NCI-H2029 treated with DMSO at 0.1 percent for 48 hours (cell line): Measurements from ENCODE around the gene COPG1.

Source experiments
- DNase-seq: peaks from one replicate; lab custom pipeline; 2025; lab: John Stamatoyannopoulos, UW

COPG1 gene

GRCh38 chr3:129280183-129280582 lies 30.8 kb downstream of the COPG1 start:
- DNase-seq = no peak

GRCh38 chr3:129281726-129282125 lies 32.3 kb downstream of the COPG1 start:
- DNase-seq = no peak

- no peak for DNase-seq
These were observed 33.4 kb downstream of the COPG1 start for GRCh38 chr3:129282727-129283327.

- no peak for DNase-seq
These were observed 36.7 kb downstream of the COPG1 start for GRCh38 chr3:129286081-129286480.

GRCh38 chr3:129288446-129288845 lies 39.0 kb downstream of the COPG1 start:
- no peak for DNase-seq

- DNase-seq = no peak
These were observed 40.0 kb downstream of the COPG1 start for GRCh38 chr3:129289201-129289921.

GRCh38 chr3:129291236-129291886 lies 42.0 kb downstream of the COPG1 start:
- DNase-seq = no peak

GRCh38 chr3:129295286-129295685 lies 45.9 kb downstream of the COPG1 start:
- DNase-seq = no peak

- DNase-seq = no peak
These were observed 54.9 kb downstream of the COPG1 start for GRCh38 chr3:129304146-129304961.

GRCh38 chr3:129304962-129305222 lies 55.5 kb downstream of the COPG1 start:
- no peak for DNase-seq

GRCh38 chr3:129305592-129306091 lies 56.2 kb downstream of the COPG1 start:
- DNase-seq = no peak

GRCh38 chr3:129308636-129309035 lies 59.2 kb downstream of the COPG1 start:
- DNase-seq = no peak

GRCh38 chr3:129310111-129311011 lies 61.0 kb downstream of the COPG1 start:
- no peak for DNase-seq

GRCh38 chr3:129311054-129311902 lies 61.9 kb downstream of the COPG1 start:
- DNase-seq = no peak

GRCh38 chr3:129312021-129312639 lies 62.7 kb downstream of the COPG1 start:
- DNase-seq = no peak

- DNase-seq = no peak
These were observed 63.4 kb downstream of the COPG1 start for GRCh38 chr3:129312671-129313414.

GRCh38 chr3:129313415-129313664 lies 63.9 kb downstream of the COPG1 start:
- no peak for DNase-seq

- DNase-seq = no peak
These were observed 64.4 kb downstream of the COPG1 start for GRCh38 chr3:129313665-129314385.
